ENCODE data around the gene NCBP3. TPM values are rescaled to one million over a fixed set of nuclear protein-coding genes. Genes with fewer than 3 reads are reported as not detected.
A peak's percentile ranks its signal among the peaks of the same experiment; 100 is the strongest.

Gene NCBP3
- 34.9 TPM for total RNA-seq
- long read RNA-seq, full-length matches to known transcripts = 19 of 42 reads
- long read RNA-seq, partial matches to known transcripts = 10 of 42 reads
- long read RNA-seq, other reads (novel, unspliced or antisense) = 13 of 42 reads

- Histone ChIP-seq H3K4me3 (peak within 1 kb of the TSS; percentile 86), H3K27ac (peak within 1 kb of the TSS; percentile 93), H3K4me1 (peaks cover 19% of the 10 kb centered on the region), H3K27me3 (no peaks in the 10 kb centered on the region), H3K9me3 (no peaks in the 10 kb centered on the region), H3K36me3 (peaks cover 17% of the 10 kb centered on the region)
- DNase-seq (peak; percentile 96), ATAC-seq (peak; percentile 99)
- peak; percentile 96 for TF ChIP-seq CTCF (IDR thresholded peaks at IDR 0.05)
- intact Hi-C loops (cut with DNase I) = no loop called here
These were observed at the start of gene NCBP3 for GRCh38 chr17:3845621-3846436. TSS of gene NCBP3 (minus strand) at chr17:3846246. CDS start at chr17:3846223, 23 bp downstream.

GRCh38 chr17:3895354-3895753, 49.3 kb upstream of the NCBP3 start:
- no peak overlapping the region for H3K4me3 ChIP-seq
- TF ChIP-seq CTCF (IDR thresholded peaks at IDR 0.05) = no peak
- no peaks in the 10 kb centered on the region for H3K9me3 ChIP-seq
- no peaks in the 10 kb centered on the region for H3K27me3 ChIP-seq
- H3K36me3 ChIP-seq = no peaks in the 10 kb centered on the region
- ATAC-seq (no peak), DNase-seq (no peak)
- H3K27ac ChIP-seq = peak overlapping the region; percentile 45
- peaks cover 46% of the 10 kb centered on the region for H3K4me1 ChIP-seq
- intact Hi-C loops (cut with DNase I) = no loop called here

- intact Hi-C loops (cut with DNase I) = no loop called here
- ATAC-seq = peak; percentile 4
These were observed 48.9 kb upstream of the NCBP3 start for GRCh38 chr17:3894911-3895343.

GRCh38 chr17:3894188-3894587, 48.1 kb upstream of the NCBP3 start:
- Histone ChIP-seq H3K36me3 (no peaks in the 10 kb centered on the region), H3K4me1 (peaks cover 54% of the 10 kb centered on the region), H3K27me3 (no peaks in the 10 kb centered on the region), H3K27ac (peak overlapping the region; percentile 82), H3K4me3 (no peak overlapping the region), H3K9me3 (no peaks in the 10 kb centered on the region)
- TF ChIP-seq CTCF (IDR thresholded peaks at IDR 0.05) = no peak
- intact Hi-C loops (cut with DNase I) = no loop called here
- no peak for DNase-seq
- no peak for ATAC-seq

More at GRCh38 chr17:3894911-3895343, 48.9 kb upstream of the NCBP3 start:
- H3K27ac ChIP-seq = peak overlapping the region; percentile 82
- H3K4me3 ChIP-seq = no peak overlapping the region
- DNase-seq = no peak
- no peaks in the 10 kb centered on the region for H3K27me3 ChIP-seq
- no peaks in the 10 kb centered on the region for H3K36me3 ChIP-seq
- H3K4me1 ChIP-seq = peaks cover 51% of the 10 kb centered on the region
- H3K9me3 ChIP-seq = no peaks in the 10 kb centered on the region
- TF ChIP-seq CTCF (IDR thresholded peaks at IDR 0.05) = no peak

- ATAC-seq = no peak
- TF ChIP-seq CTCF (IDR thresholded peaks at IDR 0.05) = no peak
- Histone ChIP-seq H3K27ac (peak overlapping the region; percentile 82), H3K4me1 (peaks cover 54% of the 10 kb centered on the region), H3K27me3 (no peaks in the 10 kb centered on the region), H3K36me3 (no peaks in the 10 kb centered on the region), H3K4me3 (peak overlapping the region; percentile 76), H3K9me3 (no peaks in the 10 kb centered on the region)
- intact Hi-C loops (cut with DNase I) = no loop called here
- no peak for DNase-seq
These were observed 47.7 kb upstream of the NCBP3 start for GRCh38 chr17:3893720-3894116.

Measured in upper lobe of right lung (tissue), 1 donor.